ENCODE results near the gene TBCA. TPM values are rescaled to one million over a fixed set of nuclear protein-coding genes. Genes with fewer than 3 reads are reported as not detected.

Gene TBCA
- total and polyA plus RNA-seq, 2 of the 13 experiments (the other 11 are each of a cell fraction or from before 2014, with no cell fraction given), result 93.8 to 309 TPM

DNA sequence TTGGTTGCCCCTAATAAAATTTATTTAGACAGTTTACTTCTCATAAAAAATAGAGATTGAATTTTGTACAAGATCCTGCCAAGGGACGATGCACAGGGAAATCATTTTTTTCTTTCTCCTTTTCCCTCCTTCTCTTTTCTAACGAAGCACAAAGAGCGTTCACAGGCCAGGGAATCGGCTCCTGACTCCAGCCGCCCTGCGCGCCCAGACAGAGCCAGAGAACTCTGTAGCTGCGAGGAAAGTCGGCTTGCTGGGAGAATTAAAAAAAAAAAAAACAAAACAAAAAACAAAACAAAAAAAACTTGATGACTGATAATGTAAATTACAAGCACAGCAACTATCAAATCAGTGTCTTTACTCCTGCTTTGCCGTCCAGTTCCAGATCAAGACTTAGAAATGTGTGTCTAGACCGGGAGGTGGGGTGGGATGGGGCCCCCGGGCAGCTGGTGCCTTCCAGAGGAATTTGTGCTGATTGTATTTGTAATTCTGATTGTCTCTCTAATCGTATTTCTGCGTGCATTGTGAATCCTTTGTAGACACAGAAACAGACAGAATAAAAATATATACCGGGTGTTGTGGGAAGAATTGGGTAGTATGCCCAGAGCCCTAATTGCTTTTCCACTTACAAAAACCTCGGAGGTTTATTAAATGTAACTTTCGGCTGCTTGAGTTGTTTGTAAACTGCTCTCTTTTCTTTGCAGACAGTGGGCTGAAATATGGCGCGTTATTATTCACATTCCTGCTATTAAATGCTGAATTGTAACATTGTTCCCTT, 134.0 kb downstream of the TBCA start:
- TF ChIP-seq TEAD2 (CRISPR knock-in tag; IDR thresholded peaks at IDR 0.05) (no peak), IRF2 (CRISPR knock-in tag; IDR thresholded peaks at IDR 0.05) (no peak), TEAD3 (CRISPR knock-in tag; optimal IDR thresholded peaks at IDR 0.05; ENCODE audit: borderline replicate concordance) (no peak), DPF2 (CRISPR knock-in tag; IDR thresholded peaks at IDR 0.05; ENCODE audit: borderline replicate concordance, low read depth) (no peak), PRMT3 (CRISPR knock-in tag; IDR thresholded peaks at IDR 0.05; ENCODE audit: borderline replicate concordance, low read depth) (no peak), SUZ12 (IDR thresholded peaks at IDR 0.05; ENCODE audit: low read depth, low read length) (no peak), ZNF530 (CRISPR knock-in tag; IDR thresholded peaks at IDR 0.05; ENCODE audit: low read depth) (no peak), ZKSCAN5 (CRISPR knock-in tag; IDR thresholded peaks at IDR 0.05) (no peak), MXI1 (IDR thresholded peaks at IDR 0.05; ENCODE audit: borderline replicate concordance, low read depth, low read length) (no peak), NFE2L2 (IDR thresholded peaks at IDR 0.05; ENCODE audit: low read length) (no peak), NR2F1 (CRISPR knock-in tag; IDR thresholded peaks at IDR 0.05) (no peak)
- TF ChIP-seq, protein P1, sequence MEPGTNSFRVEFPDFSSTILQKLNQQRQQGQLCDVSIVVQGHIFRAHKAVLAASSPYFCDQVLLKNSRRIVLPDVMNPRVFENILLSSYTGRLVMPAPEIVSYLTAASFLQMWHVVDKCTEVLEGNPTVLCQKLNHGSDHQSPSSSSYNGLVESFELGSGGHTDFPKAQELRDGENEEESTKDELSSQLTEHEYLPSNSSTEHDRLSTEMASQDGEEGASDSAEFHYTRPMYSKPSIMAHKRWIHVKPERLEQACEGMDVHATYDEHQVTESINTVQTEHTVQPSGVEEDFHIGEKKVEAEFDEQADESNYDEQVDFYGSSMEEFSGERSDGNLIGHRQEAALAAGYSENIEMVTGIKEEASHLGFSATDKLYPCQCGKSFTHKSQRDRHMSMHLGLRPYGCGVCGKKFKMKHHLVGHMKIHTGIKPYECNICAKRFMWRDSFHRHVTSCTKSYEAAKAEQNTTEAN (CRISPR knock-in tag; conservative IDR thresholded peaks at IDR 0.05), result no peak
- TF ChIP-seq, protein P2, sequence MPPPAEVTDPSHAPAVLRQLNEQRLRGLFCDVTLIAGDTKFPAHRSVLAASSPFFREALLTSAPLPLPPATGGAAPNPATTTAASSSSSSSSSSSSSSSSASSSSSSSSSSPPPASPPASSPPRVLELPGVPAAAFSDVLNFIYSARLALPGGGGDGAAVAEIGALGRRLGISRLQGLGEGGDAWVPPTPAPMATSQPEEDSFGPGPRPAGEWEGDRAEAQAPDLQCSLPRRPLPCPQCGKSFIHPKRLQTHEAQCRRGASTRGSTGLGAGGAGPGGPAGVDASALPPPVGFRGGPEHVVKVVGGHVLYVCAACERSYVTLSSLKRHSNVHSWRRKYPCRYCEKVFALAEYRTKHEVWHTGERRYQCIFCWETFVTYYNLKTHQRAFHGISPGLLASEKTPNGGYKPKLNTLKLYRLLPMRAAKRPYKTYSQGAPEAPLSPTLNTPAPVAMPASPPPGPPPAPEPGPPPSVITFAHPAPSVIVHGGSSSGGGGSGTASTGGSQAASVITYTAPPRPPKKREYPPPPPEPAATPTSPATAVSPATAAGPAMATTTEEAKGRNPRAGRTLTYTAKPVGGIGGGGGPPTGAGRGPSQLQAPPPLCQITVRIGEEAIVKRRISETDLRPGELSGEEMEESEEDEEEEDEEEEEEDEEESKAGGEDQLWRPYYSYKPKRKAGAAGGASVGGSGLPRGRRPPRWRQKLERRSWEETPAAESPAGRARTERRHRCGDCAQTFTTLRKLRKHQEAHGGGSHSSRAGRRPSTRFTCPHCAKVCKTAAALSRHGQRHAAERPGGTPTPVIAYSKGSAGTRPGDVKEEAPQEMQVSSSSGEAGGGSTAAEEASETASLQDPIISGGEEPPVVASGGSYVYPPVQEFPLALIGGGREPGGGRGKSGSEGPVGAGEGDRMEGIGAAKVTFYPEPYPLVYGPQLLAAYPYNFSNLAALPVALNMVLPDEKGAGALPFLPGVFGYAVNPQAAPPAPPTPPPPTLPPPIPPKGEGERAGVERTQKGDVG (CRISPR knock-in tag; IDR thresholded peaks at IDR 0.05; ENCODE audit: borderline replicate concordance), result no peak
- TF ChIP-seq, protein P3, sequence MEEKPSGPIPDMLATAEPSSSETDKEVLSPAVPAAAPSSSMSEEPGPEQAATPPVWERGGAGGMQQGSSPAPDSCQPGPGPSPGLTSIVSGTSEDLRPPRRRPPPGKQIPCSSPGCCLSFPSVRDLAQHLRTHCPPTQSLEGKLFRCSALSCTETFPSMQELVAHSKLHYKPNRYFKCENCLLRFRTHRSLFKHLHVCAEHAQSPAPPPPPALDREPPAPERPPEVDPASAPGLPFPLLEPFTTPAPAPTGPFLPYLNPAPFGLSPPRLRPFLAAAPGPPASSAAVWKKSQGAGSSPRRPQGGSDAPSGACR (CRISPR knock-in tag; IDR thresholded peaks at IDR 0.05), result no peak
- TF ChIP-seq, protein P4, sequence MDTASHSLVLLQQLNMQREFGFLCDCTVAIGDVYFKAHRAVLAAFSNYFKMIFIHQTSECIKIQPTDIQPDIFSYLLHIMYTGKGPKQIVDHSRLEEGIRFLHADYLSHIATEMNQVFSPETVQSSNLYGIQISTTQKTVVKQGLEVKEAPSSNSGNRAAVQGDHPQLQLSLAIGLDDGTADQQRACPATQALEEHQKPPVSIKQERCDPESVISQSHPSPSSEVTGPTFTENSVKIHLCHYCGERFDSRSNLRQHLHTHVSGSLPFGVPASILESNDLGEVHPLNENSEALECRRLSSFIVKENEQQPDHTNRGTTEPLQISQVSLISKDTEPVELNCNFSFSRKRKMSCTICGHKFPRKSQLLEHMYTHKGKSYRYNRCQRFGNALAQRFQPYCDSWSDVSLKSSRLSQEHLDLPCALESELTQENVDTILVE (CRISPR knock-in tag; IDR thresholded peaks at IDR 0.05), result no peak
- H3K9me3 ChIP-seq (ENCODE audit: low read length), result no peaks in the 10 kb centered on the region
- intact Hi-C loops (cut with micrococcal nuclease; ENCODE audit: unreplicated experiment), result no loop called here
- FAIRE-seq, result no peak
- no peaks in the 10 kb centered on the region for H3K4me1 ChIP-seq (ENCODE audit: insufficient read depth, low read length)
- no peaks in the 10 kb centered on the region for H3K79me2 ChIP-seq (ENCODE audit: insufficient read depth, low read length)
- no peak overlapping the region for H3K4me2 ChIP-seq (ENCODE audit: low read depth, low read length)
- no peak for ATAC-seq
- no peak overlapping the region for H3K4me3 ChIP-seq (replicated peaks in 1 of 3; ENCODE audit: insufficient read depth in 1 of 3, low read depth in 2 of 3, low read length in 3 of 3)
- H3K9ac ChIP-seq (ENCODE audit: insufficient read depth, low read depth, low read length), result no peak overlapping the region
- BruUV-seq (replicated peaks), result no TSS peak
- ChIA-PET POLR2A (no interaction called here), CTCF (ENCODE audit: low intra/inter-chr PET ratio, low total read pairs) (no interaction called here)
- no peak for DNase-seq (ENCODE audit: low spot score)
- WGBS (ENCODE audit: low lambda C conversion rate), result 39% methylated on average over 19 of the region's 19 CpGs
- H2AFZ ChIP-seq (ENCODE audit: low read length), result no peak overlapping the region
- H3K36me3 ChIP-seq (replicated peaks in 1 of 2; ENCODE audit: control insufficient read depth in 1 of 2, insufficient read depth in 2 of 2, low read length in 2 of 2), result no peaks in the 10 kb centered on the region
- peaks cover 7 to 81% of the 10 kb centered on the region in 2 experiments for H3K27me3 ChIP-seq (ENCODE audit: control insufficient read depth in 1 of 2, insufficient read depth in 2 of 2, low read length in 2 of 2)
- in situ Hi-C loops (cut with HindIII; ENCODE audit: extremely low pct_ligation_motif_present, low pct_unique_long_range_greater_than_20kb), result loop anchor here (10.0 kb wide), 1 partner anchor 343 kb away; no protein-coding TSS in a partner anchor
- no peak overlapping the region for H3K27ac ChIP-seq (ENCODE audit: extremely low read length, insufficient read depth, low read length)
- H4K20me1 ChIP-seq (ENCODE audit: insufficient read depth, low read length), result no peaks in the 10 kb centered on the region

Measured in HepG2 (cell line).